Measurements from ENCODE around the gene OR8H2. TPM values are rescaled to one million over a fixed set of nuclear protein-coding genes. Genes with fewer than 3 reads are reported as not detected.

OR8H2 gene
- total and polyA plus RNA-seq, 10 of the 15 experiments (the other 5 are each of a cell fraction or from before 2014, with no cell fraction given) = not detected

GRCh38 chr11:56152333-56152732, 48.8 kb downstream of the OR8H2 start:
- no peak overlapping the region for H3K4me2 ChIP-seq (ENCODE audit: control insufficient read depth, insufficient read depth)
- H3K9ac ChIP-seq (ENCODE audit: control insufficient read depth, insufficient read depth, low read length) = no peak overlapping the region
- in situ Hi-C loops (cut with MboI) = no loop called here
- 53% methylated on average over 11 of the region's 15 CpGs for WGBS (ENCODE audit: insufficient coverage, insufficient replicate concordance, low lambda C conversion rate, missing lambda C conversion rate)
- H4K20me1 ChIP-seq (ENCODE audit: control insufficient read depth, insufficient read depth) = no peaks in the 10 kb centered on the region
- no peak overlapping the region for H2AFZ ChIP-seq (ENCODE audit: control insufficient read depth, low read depth, low read length)
- TF ChIP-seq SREBF1 (IDR thresholded peaks at IDR 0.05; ENCODE audit: low read length) = no peak
- H3K4me3 ChIP-seq = no peak overlapping the region
- RAD21 ChIA-PET (ENCODE audit: unreplicated experiment) = no interaction called here
- no peak for FAIRE-seq
- no peak overlapping the region for H3K27ac ChIP-seq (ENCODE audit: control insufficient read depth, insufficient read depth)
- no peaks in the 10 kb centered on the region for H3K9me3 ChIP-seq (replicated peaks; ENCODE audit: control insufficient read depth, insufficient read depth, low read length)
- no peaks in the 10 kb centered on the region for H3K79me2 ChIP-seq (ENCODE audit: control insufficient read depth, insufficient read depth, low read length)
- intact Hi-C loops (cut with micrococcal nuclease; ENCODE audit: unreplicated experiment) = no loop called here
- no TSS peak for BruUV-seq (replicated peaks)
- no peaks in the 10 kb centered on the region for H3K4me1 ChIP-seq (ENCODE audit: control insufficient read depth, insufficient read depth, low read length)
- DNase-seq (ENCODE audit: low read depth, low spot score) = no peak
- no peaks in the 10 kb centered on the region for H3K27me3 ChIP-seq (replicated peaks in 1 of 2; ENCODE audit: control insufficient read depth in 2 of 2, insufficient read depth in 2 of 2, low read length in 1 of 2)
- ATAC-seq = no peak
- POLR2A ChIA-PET = no interaction called here
- CTCF ChIA-PET = no interaction called here
- SMC1A ChIA-PET (ENCODE audit: uncharacterized antibody, unreplicated experiment) = no interaction called here
- H3K36me3 ChIP-seq (ENCODE audit: control insufficient read depth in 2 of 2, insufficient read depth in 2 of 2, low read length in 1 of 2) = no peaks in the 10 kb centered on the region

Small RNAs within 50 kb of the gene (small RNA-seq; reads per million reads assigned to genes)
- gene OR8I4P = not detected

Other genes starting within 250 kb of the OR8H2 start
Only the 7 nearest of the 17 such genes appear.
- gene OR5F1, start 109.1 kb upstream of the OR8H2 start, total RNA-seq (2014; rRNA removed) = not detected in 2 replicates
- gene OR5F1, start 109.1 kb upstream of the OR8H2 start, total RNA-seq (2014; rRNA removed; fragmentation: Illumina TruSeq; extraction: Trizol) = not detected in 2 replicates
- gene OR5F1, start 109.1 kb upstream of the OR8H2 start, total RNA-seq (2021) = not detected in 2 replicates
- gene OR5F1, start 109.1 kb upstream of the OR8H2 start, polyA plus RNA-seq (2011; rRNA removed) = not detected in 2 replicates
- not detected in 2 replicates for gene OR5F1, start 109.1 kb upstream of the OR8H2 start, polyA plus RNA-seq (2014; fragmentation: Illumina TruSeq; extraction: Trizol)
- not detected for gene OR5F1, start 109.1 kb upstream of the OR8H2 start, polyA plus RNA-seq (2014; fragmentation: Nextera tagmentation; extraction: Ambion mirVana)
- gene OR5F1, start 109.1 kb upstream of the OR8H2 start, polyA plus RNA-seq (2014; rRNA removed) = not detected in 2 replicates
- not detected for gene OR5F1, start 109.1 kb upstream of the OR8H2 start, polyA plus RNA-seq (2016; fragmentation: Nextera tagmentation; extraction: Ambion mirVana)
- gene OR5AS1, start 76.0 kb upstream of the OR8H2 start, total RNA-seq (2014; rRNA removed) = not detected in 2 replicates
- not detected in 2 replicates for gene OR5AS1, start 76.0 kb upstream of the OR8H2 start, total RNA-seq (2014; rRNA removed; fragmentation: Illumina TruSeq; extraction: Trizol)
- not detected in 2 replicates for gene OR5AS1, start 76.0 kb upstream of the OR8H2 start, total RNA-seq (2021)
- gene OR5AS1, start 76.0 kb upstream of the OR8H2 start, polyA plus RNA-seq (2011; rRNA removed) = not detected in 2 replicates
- not detected in 2 replicates for gene OR5AS1, start 76.0 kb upstream of the OR8H2 start, polyA plus RNA-seq (2014; fragmentation: Illumina TruSeq; extraction: Trizol)
- not detected for gene OR5AS1, start 76.0 kb upstream of the OR8H2 start, polyA plus RNA-seq (2014; fragmentation: Nextera tagmentation; extraction: Ambion mirVana)
- not detected in 2 replicates for gene OR5AS1, start 76.0 kb upstream of the OR8H2 start, polyA plus RNA-seq (2014; rRNA removed)
- gene OR5AS1, start 76.0 kb upstream of the OR8H2 start, polyA plus RNA-seq (2016; fragmentation: Nextera tagmentation; extraction: Ambion mirVana) = not detected
- not detected in 2 replicates for gene OR8I2, start 10.4 kb upstream of the OR8H2 start, total RNA-seq (2014; rRNA removed)
- gene OR8I2, start 10.4 kb upstream of the OR8H2 start, total RNA-seq (2014; rRNA removed; fragmentation: Illumina TruSeq; extraction: Trizol) = not detected in 2 replicates
- gene OR8I2, start 10.4 kb upstream of the OR8H2 start, total RNA-seq (2021) = not detected in 2 replicates
- not detected in 2 replicates for gene OR8I2, start 10.4 kb upstream of the OR8H2 start, polyA plus RNA-seq (2011; rRNA removed)
- not detected in 2 replicates for gene OR8I2, start 10.4 kb upstream of the OR8H2 start, polyA plus RNA-seq (2014; fragmentation: Illumina TruSeq; extraction: Trizol)
- not detected for gene OR8I2, start 10.4 kb upstream of the OR8H2 start, polyA plus RNA-seq (2014; fragmentation: Nextera tagmentation; extraction: Ambion mirVana)
- gene OR8I2, start 10.4 kb upstream of the OR8H2 start, polyA plus RNA-seq (2014; rRNA removed) = not detected in 2 replicates
- not detected for gene OR8I2, start 10.4 kb upstream of the OR8H2 start, polyA plus RNA-seq (2016; fragmentation: Nextera tagmentation; extraction: Ambion mirVana)
- not detected in 2 replicates for gene OR8H3, start 18.7 kb downstream of the OR8H2 start, total RNA-seq (2014; rRNA removed)
- not detected in 2 replicates for gene OR8H3, start 18.7 kb downstream of the OR8H2 start, total RNA-seq (2014; rRNA removed; fragmentation: Illumina TruSeq; extraction: Trizol)
- not detected in 2 replicates for gene OR8H3, start 18.7 kb downstream of the OR8H2 start, total RNA-seq (2021)
- not detected in 2 replicates for gene OR8H3, start 18.7 kb downstream of the OR8H2 start, polyA plus RNA-seq (2011; rRNA removed)
- gene OR8H3, start 18.7 kb downstream of the OR8H2 start, polyA plus RNA-seq (2014; fragmentation: Illumina TruSeq; extraction: Trizol) = not detected in 2 replicates
- gene OR8H3, start 18.7 kb downstream of the OR8H2 start, polyA plus RNA-seq (2014; fragmentation: Nextera tagmentation; extraction: Ambion mirVana) = not detected
- not detected in 2 replicates for gene OR8H3, start 18.7 kb downstream of the OR8H2 start, polyA plus RNA-seq (2014; rRNA removed)
- not detected for gene OR8H3, start 18.7 kb downstream of the OR8H2 start, polyA plus RNA-seq (2016; fragmentation: Nextera tagmentation; extraction: Ambion mirVana)
- gene OR8J3, start 36.5 kb downstream of the OR8H2 start, total RNA-seq (2014; rRNA removed) = not detected in 2 replicates
- not detected in 2 replicates for gene OR8J3, start 36.5 kb downstream of the OR8H2 start, total RNA-seq (2014; rRNA removed; fragmentation: Illumina TruSeq; extraction: Trizol)
- not detected in 2 replicates for gene OR8J3, start 36.5 kb downstream of the OR8H2 start, total RNA-seq (2021)
- gene OR8J3, start 36.5 kb downstream of the OR8H2 start, polyA plus RNA-seq (2011; rRNA removed) = not detected in 2 replicates
- gene OR8J3, start 36.5 kb downstream of the OR8H2 start, polyA plus RNA-seq (2014; fragmentation: Illumina TruSeq; extraction: Trizol) = not detected in 2 replicates
- not detected for gene OR8J3, start 36.5 kb downstream of the OR8H2 start, polyA plus RNA-seq (2014; fragmentation: Nextera tagmentation; extraction: Ambion mirVana)
- gene OR8J3, start 36.5 kb downstream of the OR8H2 start, polyA plus RNA-seq (2014; rRNA removed) = not detected in 2 replicates
- not detected for gene OR8J3, start 36.5 kb downstream of the OR8H2 start, polyA plus RNA-seq (2016; fragmentation: Nextera tagmentation; extraction: Ambion mirVana)
- gene OR8K5, start 56.6 kb downstream of the OR8H2 start, total RNA-seq (2014; rRNA removed) = not detected in 2 replicates
- not detected in 2 replicates for gene OR8K5, start 56.6 kb downstream of the OR8H2 start, total RNA-seq (2014; rRNA removed; fragmentation: Illumina TruSeq; extraction: Trizol)
- not detected in 2 replicates for gene OR8K5, start 56.6 kb downstream of the OR8H2 start, total RNA-seq (2021)
- not detected in 2 replicates for gene OR8K5, start 56.6 kb downstream of the OR8H2 start, polyA plus RNA-seq (2011; rRNA removed)
- not detected in 2 replicates for gene OR8K5, start 56.6 kb downstream of the OR8H2 start, polyA plus RNA-seq (2014; fragmentation: Illumina TruSeq; extraction: Trizol)
- gene OR8K5, start 56.6 kb downstream of the OR8H2 start, polyA plus RNA-seq (2014; fragmentation: Nextera tagmentation; extraction: Ambion mirVana) = not detected
- gene OR8K5, start 56.6 kb downstream of the OR8H2 start, polyA plus RNA-seq (2014; rRNA removed) = not detected in 2 replicates
- gene OR8K5, start 56.6 kb downstream of the OR8H2 start, polyA plus RNA-seq (2016; fragmentation: Nextera tagmentation; extraction: Ambion mirVana) = not detected
- gene OR5J2, start 72.9 kb downstream of the OR8H2 start, total RNA-seq (2014; rRNA removed) = not detected in 2 replicates
- gene OR5J2, start 72.9 kb downstream of the OR8H2 start, total RNA-seq (2014; rRNA removed; fragmentation: Illumina TruSeq; extraction: Trizol) = not detected in 2 replicates
- gene OR5J2, start 72.9 kb downstream of the OR8H2 start, total RNA-seq (2021) = not detected in 2 replicates
- gene OR5J2, start 72.9 kb downstream of the OR8H2 start, polyA plus RNA-seq (2011; rRNA removed) = not detected in 2 replicates
- gene OR5J2, start 72.9 kb downstream of the OR8H2 start, polyA plus RNA-seq (2014; fragmentation: Illumina TruSeq; extraction: Trizol) = not detected in 2 replicates
- gene OR5J2, start 72.9 kb downstream of the OR8H2 start, polyA plus RNA-seq (2014; fragmentation: Nextera tagmentation; extraction: Ambion mirVana) = not detected
- gene OR5J2, start 72.9 kb downstream of the OR8H2 start, polyA plus RNA-seq (2014; rRNA removed) = not detected in 2 replicates
- not detected for gene OR5J2, start 72.9 kb downstream of the OR8H2 start, polyA plus RNA-seq (2016; fragmentation: Nextera tagmentation; extraction: Ambion mirVana)